ENCODE measurements around the gene TBXA2R.

Gene TBXA2R

DNA sequence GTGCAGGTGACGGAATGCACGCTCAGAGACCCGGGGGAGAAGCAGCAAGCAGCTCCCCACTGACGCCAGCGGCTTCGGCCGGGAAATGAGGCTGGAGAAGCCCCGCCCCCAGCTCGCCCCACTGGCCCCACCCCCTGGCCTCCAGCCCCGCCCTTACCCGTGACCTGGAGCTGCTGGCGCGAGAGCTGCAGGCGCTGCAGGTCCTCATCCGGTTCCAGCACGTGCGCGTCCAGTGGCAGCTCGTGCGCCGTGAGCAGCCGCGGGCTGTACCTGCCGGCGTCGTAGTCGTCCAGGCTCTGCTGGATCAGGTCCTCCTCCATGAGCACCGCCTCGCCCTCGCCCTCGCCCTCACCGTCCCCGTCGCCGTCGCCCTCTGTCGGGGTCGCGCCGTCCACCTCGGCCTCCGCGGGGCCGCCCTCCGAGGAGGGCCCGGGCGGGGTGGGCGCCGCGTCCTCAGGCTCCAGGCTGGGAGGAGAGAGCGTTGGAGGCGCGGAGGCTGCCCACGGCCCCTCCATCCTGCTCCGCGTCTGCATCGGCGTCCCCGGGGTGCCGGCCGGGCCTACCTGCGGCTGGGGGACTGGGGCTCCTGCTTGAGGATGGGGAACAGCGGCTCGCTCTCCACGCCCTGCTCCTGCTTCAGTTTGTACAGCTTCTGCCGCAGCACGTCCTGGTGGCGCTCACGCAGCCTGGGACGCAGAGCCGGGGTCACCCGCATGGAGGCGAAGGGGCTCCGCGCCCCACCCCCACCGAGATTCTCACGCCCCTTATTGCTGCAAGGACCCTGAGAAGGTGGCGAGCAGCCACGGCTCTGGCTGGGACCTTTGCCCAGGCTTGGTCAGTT, 6.4 kb upstream of the TBXA2R start:
- no peak overlapping the region for H3K27ac ChIP-seq
- no peaks in the 10 kb centered on the region for H3K9me3 ChIP-seq
- H3K27me3 ChIP-seq: peaks cover 14% of the 10 kb centered on the region
- H3K4me1 ChIP-seq (ENCODE audit: control insufficient read depth in 1 of 2, insufficient read depth in 1 of 2, low read depth in 1 of 2, low read length in 1 of 2): no peaks in the 10 kb centered on the region
- no peak overlapping the region for H3K4me3 ChIP-seq (ENCODE audit: low read depth in 1 of 2, low read length in 1 of 2)
- TF ChIP-seq, protein P1, sequence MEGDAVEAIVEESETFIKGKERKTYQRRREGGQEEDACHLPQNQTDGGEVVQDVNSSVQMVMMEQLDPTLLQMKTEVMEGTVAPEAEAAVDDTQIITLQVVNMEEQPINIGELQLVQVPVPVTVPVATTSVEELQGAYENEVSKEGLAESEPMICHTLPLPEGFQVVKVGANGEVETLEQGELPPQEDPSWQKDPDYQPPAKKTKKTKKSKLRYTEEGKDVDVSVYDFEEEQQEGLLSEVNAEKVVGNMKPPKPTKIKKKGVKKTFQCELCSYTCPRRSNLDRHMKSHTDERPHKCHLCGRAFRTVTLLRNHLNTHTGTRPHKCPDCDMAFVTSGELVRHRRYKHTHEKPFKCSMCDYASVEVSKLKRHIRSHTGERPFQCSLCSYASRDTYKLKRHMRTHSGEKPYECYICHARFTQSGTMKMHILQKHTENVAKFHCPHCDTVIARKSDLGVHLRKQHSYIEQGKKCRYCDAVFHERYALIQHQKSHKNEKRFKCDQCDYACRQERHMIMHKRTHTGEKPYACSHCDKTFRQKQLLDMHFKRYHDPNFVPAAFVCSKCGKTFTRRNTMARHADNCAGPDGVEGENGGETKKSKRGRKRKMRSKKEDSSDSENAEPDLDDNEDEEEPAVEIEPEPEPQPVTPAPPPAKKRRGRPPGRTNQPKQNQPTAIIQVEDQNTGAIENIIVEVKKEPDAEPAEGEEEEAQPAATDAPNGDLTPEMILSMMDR (IDR thresholded peaks at IDR 0.05): no peak
- H3K36me3 ChIP-seq: peaks cover 72% of the 10 kb centered on the region

DNA sequence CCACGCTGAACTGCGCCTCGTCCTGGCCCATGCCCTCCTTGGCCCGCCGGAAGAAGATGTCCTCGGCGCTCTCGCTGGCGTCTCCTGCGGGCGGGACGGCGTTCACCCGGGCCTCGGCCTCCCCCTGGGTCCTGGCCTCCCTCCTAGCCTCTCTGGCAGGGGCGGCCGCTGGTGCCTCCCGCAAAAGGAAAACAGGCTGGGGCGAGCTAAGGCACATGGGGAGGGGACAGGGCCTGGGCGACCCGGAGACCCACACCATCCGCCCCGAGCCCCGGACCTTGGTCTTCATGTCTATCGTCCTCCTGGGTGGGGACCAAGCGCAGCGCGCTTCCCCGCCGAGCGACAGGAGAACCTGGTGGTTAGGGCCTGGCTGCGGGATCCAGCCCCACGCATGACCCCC, 5.7 kb upstream of the TBXA2R start:
- H3K36me3 ChIP-seq: peaks cover 72% of the 10 kb centered on the region
- no peak overlapping the region for H3K4me3 ChIP-seq (ENCODE audit: low read depth in 1 of 2, low read length in 1 of 2)
- TF ChIP-seq, protein P1 (IDR thresholded peaks at IDR 0.05): no peak
- peaks cover 22% of the 10 kb centered on the region for H3K27me3 ChIP-seq
- no peak overlapping the region for H3K27ac ChIP-seq
- no peaks in the 10 kb centered on the region for H3K9me3 ChIP-seq
- H3K4me1 ChIP-seq (ENCODE audit: control insufficient read depth in 1 of 2, insufficient read depth in 1 of 2, low read depth in 1 of 2, low read length in 1 of 2): no peaks in the 10 kb centered on the region

DNA sequence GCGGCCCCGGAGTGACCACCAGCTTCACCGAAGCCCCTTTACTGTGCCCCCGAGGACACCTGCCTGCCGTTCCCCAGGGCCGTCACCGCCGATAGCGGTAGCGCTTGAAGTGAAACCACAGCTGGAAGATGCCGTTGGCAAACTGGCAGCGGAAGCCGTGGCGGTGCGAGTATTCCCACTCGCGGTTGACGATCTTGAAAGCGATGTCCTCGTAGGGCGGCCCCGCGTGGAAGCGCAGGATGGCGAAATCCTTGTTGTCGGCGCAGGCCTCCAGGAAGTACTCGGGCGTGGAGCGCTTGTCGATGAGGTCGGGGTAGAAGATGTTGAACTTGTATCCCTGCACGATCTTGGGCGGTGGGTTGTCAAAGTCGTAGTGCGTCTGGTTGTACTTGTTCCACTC, 5.2 kb upstream of the TBXA2R start:
- Histone ChIP-seq H3K36me3 (peaks cover 68% of the 10 kb centered on the region), H3K9me3 (no peaks in the 10 kb centered on the region), H3K27ac (no peak overlapping the region), H3K4me3 (ENCODE audit: low read depth in 1 of 2, low read length in 1 of 2) (no peak overlapping the region), H3K27me3 (peaks cover 26% of the 10 kb centered on the region), H3K4me1 (ENCODE audit: control insufficient read depth in 1 of 2, insufficient read depth in 1 of 2, low read depth in 1 of 2, low read length in 1 of 2) (peaks cover 0 to under 1% of the 10 kb centered on the region in 2 experiments)
- TF ChIP-seq, protein P1 (IDR thresholded peaks at IDR 0.05): no peak

DNA sequence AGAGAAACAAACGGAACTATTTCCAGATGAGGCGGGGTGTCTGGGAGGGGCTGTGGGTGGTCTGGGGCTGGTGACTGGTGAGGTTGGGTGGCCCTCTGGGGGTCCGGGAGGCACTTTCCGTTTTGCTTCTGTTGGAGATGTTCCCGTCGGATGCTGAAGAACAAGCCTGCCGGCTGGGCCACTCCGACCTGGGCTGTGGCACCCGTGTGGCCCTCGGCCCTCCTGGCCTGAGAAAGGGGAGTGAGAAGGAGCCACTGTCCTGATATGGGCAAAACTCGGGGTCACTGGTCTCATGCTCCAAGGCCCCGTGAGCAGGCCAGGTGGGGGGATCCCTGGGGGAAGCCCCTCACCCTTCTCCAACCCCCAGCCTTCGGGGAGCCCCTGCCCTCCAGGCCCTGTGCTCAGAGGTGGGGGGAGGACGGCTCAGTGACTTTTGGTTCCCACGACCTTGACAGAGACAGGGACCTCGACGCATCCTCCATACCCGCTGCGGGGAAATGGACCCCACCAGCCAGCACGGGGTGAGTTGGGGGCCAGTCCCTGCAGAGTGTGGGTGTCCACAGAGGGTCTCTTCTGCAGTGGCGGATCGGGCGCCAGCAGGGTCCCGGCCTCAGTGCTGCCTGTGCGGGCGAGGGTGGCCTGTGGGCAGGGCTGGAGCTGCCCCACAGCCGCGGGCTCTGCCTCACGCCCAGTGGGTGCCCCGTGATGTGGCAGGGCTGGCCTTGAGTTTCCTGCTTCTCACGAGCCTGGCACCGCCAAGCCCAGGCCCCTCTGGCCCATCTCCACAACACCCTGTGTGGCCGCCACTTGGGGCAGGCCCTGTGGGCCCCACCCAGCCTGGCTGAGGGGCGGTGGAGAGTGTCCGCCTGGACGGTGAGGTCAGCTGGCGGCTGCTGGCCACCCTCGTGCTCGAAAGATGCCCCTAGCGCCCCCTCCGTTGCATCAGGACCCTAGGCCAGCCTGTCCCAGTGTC, 4.4 kb upstream of the TBXA2R start:
- H3K27ac ChIP-seq: no peak overlapping the region
- peaks cover 0 to 9% of the 10 kb centered on the region in 2 experiments for H3K4me1 ChIP-seq (ENCODE audit: control insufficient read depth in 1 of 2, insufficient read depth in 1 of 2, low read depth in 1 of 2, low read length in 1 of 2)
- H3K9me3 ChIP-seq: no peaks in the 10 kb centered on the region
- TF ChIP-seq, protein P1 (IDR thresholded peaks at IDR 0.05): no peak
- peaks cover 35% of the 10 kb centered on the region for H3K27me3 ChIP-seq
- H3K36me3 ChIP-seq: peaks cover 61% of the 10 kb centered on the region
- H3K4me3 ChIP-seq (ENCODE audit: low read depth in 1 of 2, low read length in 1 of 2): no peak overlapping the region

DNA sequence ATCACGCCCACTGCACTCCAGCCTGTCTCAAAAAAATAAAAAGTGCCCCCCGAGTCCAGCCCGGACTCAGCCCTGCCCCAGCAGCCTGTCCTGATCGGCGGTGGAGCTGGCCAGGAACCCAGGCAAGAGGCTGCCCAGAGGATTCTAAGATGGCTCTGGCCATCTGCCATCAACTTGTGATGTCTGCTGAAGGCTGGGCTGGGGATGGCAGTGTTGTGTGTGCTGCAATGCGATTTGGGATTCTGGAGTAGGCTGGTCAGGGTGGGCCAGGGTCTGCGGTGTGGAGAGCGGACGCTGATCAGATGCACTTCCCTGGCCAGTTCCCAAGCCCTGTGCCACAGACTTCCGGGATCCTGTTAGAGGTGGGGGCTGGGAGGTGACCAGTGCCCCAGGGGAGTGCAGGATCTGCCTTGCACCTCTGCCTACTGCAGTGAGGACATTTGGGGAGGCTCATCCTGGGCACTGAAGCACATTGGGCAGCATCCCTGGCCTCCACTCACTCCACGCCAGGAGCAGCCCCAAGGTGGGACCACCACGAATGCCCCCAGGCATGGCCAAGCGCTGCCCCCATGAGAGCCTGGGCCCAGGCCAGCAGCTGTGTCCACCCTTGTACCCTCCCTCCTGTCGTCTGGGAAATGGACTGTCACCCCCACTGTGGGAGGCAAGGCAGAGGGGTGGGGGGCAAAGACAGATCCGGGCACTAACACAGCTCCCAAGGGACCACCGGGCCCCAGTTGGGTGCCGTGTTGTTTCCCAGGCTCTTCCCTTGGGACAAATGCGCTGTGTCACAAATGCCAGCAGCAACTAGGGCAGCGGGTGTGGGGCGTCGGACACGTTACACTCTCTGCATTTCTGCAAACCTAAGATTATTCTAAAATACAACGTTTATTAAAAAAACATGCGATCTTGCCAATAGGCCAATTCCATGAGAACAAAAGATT, 3.4 kb upstream of the TBXA2R start:
- H3K4me1 ChIP-seq (ENCODE audit: control insufficient read depth in 1 of 2, insufficient read depth in 1 of 2, low read depth in 1 of 2, low read length in 1 of 2): peaks cover 0 to 10% of the 10 kb centered on the region in 2 experiments
- H3K27ac ChIP-seq: no peak overlapping the region
- H3K27me3 ChIP-seq: peaks cover 44% of the 10 kb centered on the region
- no peak overlapping the region for H3K4me3 ChIP-seq (ENCODE audit: low read depth in 1 of 2, low read length in 1 of 2)
- TF ChIP-seq, protein P1 (IDR thresholded peaks at IDR 0.05): no peak
- H3K36me3 ChIP-seq: peaks cover 51% of the 10 kb centered on the region
- H3K9me3 ChIP-seq: no peaks in the 10 kb centered on the region
